Left renal cortex interstitium (tissue), 4 donors: ENCODE data around the gene FIP1L1. TPM values are rescaled to one million over a fixed set of nuclear protein-coding genes. Genes with fewer than 3 reads are reported as not detected.
"Not testable (repeated sequence)": the region's sequence is repeated elsewhere in the genome, so short reads cannot be mapped to it uniquely, and the experiment has no call there.

Experiments
- DNase-seq, 4 donors: peaks; one replicate each; pipeline ENCODE4 v3.0.0-alpha.2; 2013; ENCODE audit warnings: low read depth in 4 of 4, low spot score in 2 of 4, missing footprints in 1 of 4
- polyA plus RNA-seq, 4 donors: library from polyadenylated mRNA; unstranded; fragments of 120-200 nt; gene quantifications; one replicate each; pipeline ENCODE4 v1.2.1, GENCODE V29; 2013; ENCODE audit not compliant: insufficient read length in 4 of 4

Gene FIP1L1, protein sequence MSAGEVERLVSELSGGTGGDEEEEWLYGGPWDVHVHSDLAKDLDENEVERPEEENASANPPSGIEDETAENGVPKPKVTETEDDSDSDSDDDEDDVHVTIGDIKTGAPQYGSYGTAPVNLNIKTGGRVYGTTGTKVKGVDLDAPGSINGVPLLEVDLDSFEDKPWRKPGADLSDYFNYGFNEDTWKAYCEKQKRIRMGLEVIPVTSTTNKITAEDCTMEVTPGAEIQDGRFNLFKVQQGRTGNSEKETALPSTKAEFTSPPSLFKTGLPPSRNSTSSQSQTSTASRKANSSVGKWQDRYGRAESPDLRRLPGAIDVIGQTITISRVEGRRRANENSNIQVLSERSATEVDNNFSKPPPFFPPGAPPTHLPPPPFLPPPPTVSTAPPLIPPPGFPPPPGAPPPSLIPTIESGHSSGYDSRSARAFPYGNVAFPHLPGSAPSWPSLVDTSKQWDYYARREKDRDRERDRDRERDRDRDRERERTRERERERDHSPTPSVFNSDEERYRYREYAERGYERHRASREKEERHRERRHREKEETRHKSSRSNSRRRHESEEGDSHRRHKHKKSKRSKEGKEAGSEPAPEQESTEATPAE
- polyA plus RNA-seq, result 100 to 1,000 TPM in 3 of 4 donors, 10 to 100 TPM in 1; 82.7 to 113 (median 105) TPM

GRCh38 chr4:53377319-53378170 lies at the start of gene FIP1L1:
Gene FIP1L1 (plus strand): TSS chr4:53377641. CDS start chr4:53377839, 198 bp downstream.
- DNase-seq, result peak; percentile 78 to 91 (median 85)

DNA sequence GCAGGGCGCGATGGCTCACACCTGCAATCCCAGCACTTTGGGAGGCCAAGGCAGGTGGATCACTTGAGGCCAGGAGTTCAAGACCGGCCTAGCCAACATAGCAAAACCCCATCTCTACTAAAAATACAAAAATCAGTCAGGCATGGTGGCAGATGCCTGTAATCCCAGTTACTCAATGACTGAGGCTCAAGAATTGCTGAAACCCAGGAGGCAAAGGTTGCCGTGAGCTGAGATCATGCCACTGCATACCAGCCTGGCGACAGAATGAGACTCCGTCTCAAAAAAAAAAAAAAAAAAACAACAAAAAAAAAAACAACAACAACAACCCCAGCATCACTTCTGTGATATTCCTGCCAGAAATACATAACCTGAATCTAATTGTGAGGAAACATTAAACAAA lies 42.5 kb upstream of the FIP1L1 start:
- DNase-seq, result not testable (repeated sequence)

- not testable (repeated sequence) for DNase-seq
These were observed 37.3 kb upstream of the FIP1L1 start for GRCh38 chr4:53340145-53340544.

DNA sequence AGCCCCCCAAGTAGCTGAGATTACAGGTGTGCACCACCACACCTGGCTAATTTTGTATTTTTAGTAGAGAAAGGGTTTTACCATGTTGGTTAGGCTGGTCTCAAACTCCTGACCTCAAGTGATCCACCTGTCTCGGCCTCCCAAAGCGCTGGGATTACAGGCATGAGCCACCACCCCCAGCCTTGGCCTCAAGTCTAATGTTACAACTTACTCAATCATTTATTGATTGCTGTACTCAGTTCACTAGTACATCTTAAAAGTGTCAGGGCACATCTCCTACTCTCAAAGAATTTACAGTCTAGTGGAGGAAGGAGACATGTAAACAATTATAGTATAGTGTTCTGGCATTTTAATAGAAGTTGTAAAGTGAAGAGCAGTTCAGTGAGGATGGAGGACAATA lies 31.0 kb upstream of the FIP1L1 start:
- not testable (repeated sequence) for DNase-seq

GRCh38 chr4:53346920-53347852 lies 30.3 kb upstream of the FIP1L1 start:
- no peak for DNase-seq

DNA sequence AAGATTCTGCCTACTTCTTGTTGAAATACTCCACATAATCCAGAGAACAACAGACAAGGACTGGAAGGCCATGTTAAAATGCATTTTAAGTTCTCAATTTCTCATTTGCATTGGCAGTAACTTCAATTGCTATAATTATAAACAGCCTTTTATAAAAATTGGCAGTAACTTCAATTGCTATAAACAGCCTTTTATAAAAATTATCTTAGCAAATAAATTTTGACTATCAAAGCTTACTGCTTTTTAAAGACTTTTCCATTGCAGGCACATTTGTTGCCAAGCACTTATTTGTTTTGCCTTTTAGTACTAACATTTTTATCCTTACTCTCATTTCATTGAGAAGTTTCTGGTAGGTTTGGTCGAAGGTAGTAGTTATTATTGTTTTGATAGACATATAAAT lies 29.4 kb upstream of the FIP1L1 start:
- no peak for DNase-seq

DNA sequence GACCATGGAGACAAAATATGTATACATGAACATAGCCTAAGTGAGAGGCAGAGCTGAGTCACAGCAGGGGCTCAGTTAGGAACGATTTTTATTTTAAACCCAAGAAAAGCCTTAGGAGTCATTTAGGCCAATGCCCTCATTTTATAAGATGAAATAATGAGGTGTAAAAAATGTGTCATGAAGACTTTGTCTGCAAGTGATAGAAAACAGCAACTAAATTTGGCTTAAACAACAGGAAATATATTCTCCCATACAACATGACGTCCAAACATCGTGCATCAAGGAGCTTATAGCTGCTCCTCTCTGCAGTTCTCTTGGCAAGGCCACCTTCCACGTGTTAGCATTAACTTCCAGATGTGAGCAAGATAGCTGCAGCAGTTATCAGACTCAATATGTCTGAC lies 28.4 kb upstream of the FIP1L1 start:
- DNase-seq, result no peak

DNA sequence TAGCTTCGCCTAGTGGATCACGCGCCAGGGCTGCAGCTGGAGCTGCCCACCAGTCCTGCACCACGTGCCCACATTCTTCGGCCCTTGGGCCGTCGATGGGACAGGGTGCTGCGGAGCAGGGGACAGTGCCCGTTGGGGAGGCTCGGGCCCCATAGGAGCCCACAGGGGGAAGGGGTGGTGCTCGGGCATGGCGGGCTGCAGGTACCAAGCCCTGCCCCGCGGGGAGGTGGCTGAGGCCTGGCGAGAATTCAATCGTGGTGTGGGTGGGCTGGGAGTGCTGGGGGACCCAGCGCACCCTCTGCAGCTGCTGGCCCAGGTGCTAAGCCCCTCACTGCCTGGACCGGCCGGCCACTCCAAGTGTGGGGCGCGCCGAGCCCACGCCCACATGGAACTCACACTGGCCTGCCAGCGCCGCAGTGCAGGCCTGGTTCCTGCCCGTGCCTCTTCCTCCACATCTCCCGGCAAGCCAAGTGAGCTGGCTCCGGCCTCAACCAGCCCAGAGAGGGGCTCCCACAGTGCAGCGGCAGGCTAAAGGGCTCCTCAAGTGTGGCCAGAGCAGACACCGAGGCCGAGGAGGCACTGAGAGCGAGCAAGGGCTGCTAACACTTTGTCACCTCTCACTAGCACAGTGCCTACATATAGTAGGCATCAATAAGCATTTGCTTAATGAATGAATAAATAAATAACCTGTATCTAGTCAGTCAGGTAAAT lies 23.3 kb upstream of the FIP1L1 start:
- no peak for DNase-seq

DNA sequence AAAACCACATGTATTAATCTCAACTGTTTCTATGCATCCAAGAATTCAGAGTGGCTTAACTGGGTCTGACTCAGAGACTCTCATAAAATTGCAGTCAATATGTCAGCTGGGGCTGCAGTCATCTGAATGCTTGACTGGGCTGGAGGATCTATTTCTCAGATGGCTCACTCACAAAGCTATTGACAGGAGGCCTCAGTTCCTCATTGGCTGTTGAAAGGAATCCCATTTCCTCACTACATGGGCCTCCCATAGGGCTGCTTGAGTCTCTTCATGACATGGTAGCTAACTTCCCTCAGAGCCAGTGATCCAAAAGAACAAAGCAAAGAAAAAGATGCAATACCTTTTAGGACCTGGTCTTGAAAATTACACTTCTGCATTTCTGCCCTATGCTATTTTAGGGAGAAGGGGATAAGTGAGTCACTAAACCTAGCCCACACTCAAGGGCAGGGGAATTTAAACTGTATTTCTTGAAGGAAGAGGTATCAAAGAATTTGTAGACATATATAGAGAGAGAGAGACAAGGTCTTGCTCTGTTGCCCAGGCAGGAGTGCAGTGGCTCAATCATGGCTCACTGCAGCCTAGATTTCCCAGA lies 21.4 kb upstream of the FIP1L1 start:
- DNase-seq, result no peak

- no peak for DNase-seq
These were observed 16.0 kb upstream of the FIP1L1 start for GRCh38 chr4:53361451-53361850.

- no peak for DNase-seq
These were observed 15.3 kb upstream of the FIP1L1 start for GRCh38 chr4:53362093-53362492.

DNA sequence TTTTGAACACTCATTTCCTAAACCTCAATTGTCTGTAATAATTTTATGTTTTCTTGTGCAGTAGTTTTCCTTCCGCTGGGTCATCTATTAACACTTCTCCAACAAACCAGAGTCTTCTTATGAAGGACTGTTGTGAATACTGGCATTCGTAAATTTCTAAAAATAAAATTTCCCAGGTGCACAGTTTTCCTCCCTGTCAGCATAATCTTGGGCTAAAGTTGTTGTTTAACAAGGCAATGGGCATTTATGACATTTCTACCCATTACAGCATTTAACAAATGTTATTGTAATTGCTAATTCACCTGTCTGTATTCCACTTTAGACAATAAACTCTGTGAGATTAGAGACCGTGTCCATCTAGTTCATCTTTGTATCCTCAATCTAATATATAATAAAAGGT lies 12.8 kb upstream of the FIP1L1 start:
- no peak for DNase-seq

GRCh38 chr4:53365121-53365485 lies 12.3 kb upstream of the FIP1L1 start:
- DNase-seq, result no peak

- DNase-seq, result peak; percentile 92 to 99 (median 95)
These were observed 11.7 kb upstream of the FIP1L1 start, which contains the start of gene SCFD2 for GRCh38 chr4:53365486-53366300. Gene SCFD2 (minus strand): TSS chr4:53366061.

DNA sequence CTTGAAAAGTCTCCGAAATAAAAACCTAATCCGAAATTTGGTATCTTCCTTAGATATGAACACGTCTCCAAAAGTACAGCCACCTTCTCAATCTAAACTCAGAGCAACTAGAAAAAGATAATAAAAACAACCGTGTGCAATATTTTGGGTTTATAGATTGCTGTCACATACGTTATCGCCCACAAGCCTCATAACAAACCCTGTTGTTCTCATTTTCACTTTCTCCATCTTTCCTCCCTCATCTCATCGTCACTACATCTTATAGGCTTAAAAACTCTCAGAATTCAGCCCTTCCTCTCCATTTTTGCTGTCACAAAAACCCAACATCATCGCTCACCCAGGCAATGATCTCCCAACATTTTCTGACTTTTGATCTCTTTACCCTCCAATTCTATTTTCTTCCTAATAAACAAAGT lies 11.1 kb upstream of the FIP1L1 start:
- DNase-seq, result no peak

- no peak for DNase-seq
These were observed 9.7 kb upstream of the FIP1L1 start for GRCh38 chr4:53367721-53368120.

DNA sequence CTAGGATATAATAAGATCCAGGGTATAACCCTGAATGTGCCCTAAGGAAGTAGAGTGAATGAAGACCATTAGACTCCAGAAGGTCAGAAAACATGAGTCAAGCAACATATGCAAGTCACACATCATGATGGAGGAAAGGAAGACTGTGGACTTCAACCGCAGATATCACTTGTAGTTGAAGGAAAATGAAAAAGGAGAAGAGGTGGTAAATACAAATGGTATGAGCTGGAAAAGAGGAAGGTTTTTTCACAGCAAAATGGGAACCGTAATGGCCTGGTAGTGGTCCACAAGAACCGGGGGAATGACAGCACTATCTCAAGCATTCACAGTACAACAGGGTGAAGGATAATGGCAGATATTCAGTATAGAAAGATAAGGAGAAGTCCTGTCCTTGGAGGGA lies 6.4 kb upstream of the FIP1L1 start:
- DNase-seq, result no peak

DNA sequence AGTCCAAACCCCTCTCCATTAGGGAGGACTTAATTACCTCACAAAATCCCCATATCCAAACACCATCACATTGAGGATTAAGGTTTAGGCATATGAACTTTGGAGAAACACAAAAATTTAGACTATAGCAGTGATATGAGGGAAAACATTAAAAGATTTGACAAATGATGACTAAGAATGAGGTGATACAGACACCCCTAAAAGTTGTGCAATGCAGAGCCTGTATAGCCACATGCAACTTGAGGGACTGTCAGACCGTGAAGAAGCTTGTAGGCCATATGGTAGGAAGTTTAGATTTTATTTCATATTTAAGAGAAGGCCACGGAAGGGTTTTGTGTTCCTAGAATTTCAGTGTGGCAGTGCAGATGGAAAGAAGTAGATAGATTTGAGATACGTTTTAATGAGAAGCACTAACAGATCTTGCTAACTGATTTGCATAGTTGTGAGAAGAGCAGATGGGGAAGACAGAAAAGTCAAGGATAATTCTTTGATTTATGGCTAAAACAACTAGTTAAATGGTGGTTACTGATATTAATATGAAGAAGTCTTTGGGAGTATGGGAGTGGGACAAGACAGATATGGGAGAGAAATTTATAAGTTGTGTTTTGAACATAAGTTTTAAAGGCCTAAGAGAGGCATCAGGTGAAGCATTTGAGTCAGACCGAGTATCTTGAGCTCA lies 5.5 kb upstream of the FIP1L1 start:
- DNase-seq, result no peak
